Pons (tissue), 1 donor: ENCODE results near the gene UBE2H.
A peak's percentile ranks its signal among the peaks of the same experiment; 100 is the strongest.

Experiments
- DNase-seq: peaks from one replicate; pipeline ENCODE4 v3.0.0-alpha.2; 2016; ENCODE audit warnings: low spot score

UBE2H gene

GRCh38 chr7:129950191-129950932 lies 2.4 kb downstream of the UBE2H start:
- DNase-seq, result peak; percentile 64

GRCh38 chr7:129949292-129950133 lies 3.2 kb downstream of the UBE2H start:
- DNase-seq, result peak; percentile 66

- DNase-seq, result peak; percentile 96
These were observed 3.9 kb downstream of the UBE2H start for GRCh38 chr7:129948877-129949291.

- no peak for DNase-seq
These were observed 4.4 kb downstream of the UBE2H start for GRCh38 chr7:129948338-129948737.

GRCh38 chr7:129947701-129948100 lies 5.1 kb downstream of the UBE2H start:
- no peak for DNase-seq

- no peak for DNase-seq
These were observed 5.7 kb downstream of the UBE2H start for GRCh38 chr7:129947049-129947448.

- no peak for DNase-seq
These were observed 6.5 kb downstream of the UBE2H start for GRCh38 chr7:129946282-129946681.

GRCh38 chr7:129943352-129943751 lies 9.4 kb downstream of the UBE2H start:
- DNase-seq, result no peak

- DNase-seq, result no peak
These were observed 12.4 kb downstream of the UBE2H start for GRCh38 chr7:129940329-129940728.

- no peak for DNase-seq
These were observed 12.9 kb downstream of the UBE2H start for GRCh38 chr7:129939881-129940280.

GRCh38 chr7:129933627-129934026 lies 19.1 kb downstream of the UBE2H start:
- DNase-seq, result no peak

- DNase-seq, result no peak
These were observed 26.1 kb downstream of the UBE2H start for GRCh38 chr7:129926618-129927017.

- DNase-seq, result peak; percentile 94
These were observed 27.3 kb downstream of the UBE2H start for GRCh38 chr7:129925416-129926002.

- DNase-seq, result no peak
These were observed 28.2 kb downstream of the UBE2H start for GRCh38 chr7:129924602-129925001.

- DNase-seq, result no peak
These were observed 29.1 kb downstream of the UBE2H start for GRCh38 chr7:129923709-129924108.

- no peak for DNase-seq
These were observed 33.3 kb downstream of the UBE2H start for GRCh38 chr7:129919492-129919891.

- no peak for DNase-seq
These were observed 33.8 kb downstream of the UBE2H start for GRCh38 chr7:129918922-129919321.

- no peak for DNase-seq
These were observed 34.8 kb downstream of the UBE2H start for GRCh38 chr7:129917934-129918333.

- no peak for DNase-seq
These were observed 38.1 kb downstream of the UBE2H start for GRCh38 chr7:129914536-129915272.

GRCh38 chr7:129913428-129913827 lies 39.3 kb downstream of the UBE2H start:
- no peak for DNase-seq

- DNase-seq, result no peak
These were observed 41.0 kb downstream of the UBE2H start for GRCh38 chr7:129911790-129912189.

GRCh38 chr7:129909669-129910068 lies 43.1 kb downstream of the UBE2H start:
- no peak for DNase-seq
